Measurements from ENCODE around the gene PANK2. TPM values are rescaled to one million over a fixed set of nuclear protein-coding genes. Genes with fewer than 3 reads are reported as not detected.
"Not testable (repeated sequence)": the region's sequence is repeated elsewhere in the genome, so short reads cannot be mapped to it uniquely, and the experiment has no call there.

The PANK2 gene
- total RNA-seq (10 to 100 TPM; 39.6 to 46.2 TPM), polyA plus RNA-seq (10 to 100 TPM; 24.6 to 29.2 TPM)
- long read RNA-seq, donor 1, transcript PANK2-210 (1 exons, 661 nt), result major isoform, 27 of 32 reads
- long read RNA-seq, donor 1, partial matches to known transcripts, result 0 of 32 reads
- long read RNA-seq, donor 1, other reads (novel, unspliced or antisense), result 0 of 32 reads
- long read RNA-seq, donor 2, transcript PANK2-210 (1 exons, 661 nt), result major isoform, 13 of 15 reads
- long read RNA-seq, donor 2, partial matches to known transcripts, result 0 of 15 reads
- long read RNA-seq, donor 2, other reads (novel, unspliced or antisense), result 0 of 15 reads
- long read RNA-seq, donor 3, transcript PANK2-210 (1 exons, 661 nt), result major isoform, 10 of 20 reads
- long read RNA-seq, donor 3, partial matches to known transcripts, result 5 of 20 reads
- long read RNA-seq, donor 3, other reads (novel, unspliced or antisense), result 0 of 20 reads
- long read RNA-seq, donor 4, transcript PANK2-210 (1 exons, 661 nt), result major isoform, 18 of 22 reads
- long read RNA-seq, donor 4, partial matches to known transcripts, result 0 of 22 reads
- long read RNA-seq, donor 4, other reads (novel, unspliced or antisense), result 0 of 22 reads
- long read RNA-seq, donor 5, transcript PANK2-201 (7 exons, 2,280 nt), result minor isoform, 6 of 46 reads
- long read RNA-seq, donor 5, transcript PANK2-210 (1 exons, 661 nt), result major isoform, 35 of 46 reads
- long read RNA-seq, donor 5, partial matches to known transcripts, result 0 of 46 reads
- long read RNA-seq, donor 5, other reads (novel, unspliced or antisense), result 0 of 46 reads

- H3K27me3 ChIP-seq (ENCODE audit: control insufficient read depth in 3 of 3, insufficient read depth in 3 of 3, low read length in 2 of 3), result no peaks in the 10 kb centered on the region
- H3K4me1 ChIP-seq (ENCODE audit: control insufficient read depth in 5 of 5, insufficient read depth in 5 of 5, low read length in 5 of 5), result peaks cover 11 to 36% (median 15%) of the 10 kb centered on the region in 5 donors
- DNase-seq, result peak; percentile 100
- peak within 1 kb of the TSS; percentile 97 for H3K4me3 ChIP-seq
- ATAC-seq (ENCODE audit: insufficient read depth, low FRiP score), result peak; percentile 98
- H3K27ac ChIP-seq (ENCODE audit: low read depth in 1 of 2, low read length in 1 of 2), result peak within 1 kb of the TSS; percentile 95 to 98
- WGBS, 2 donors, result 0% methylated on average over 61 to 72 of the region's 72 CpGs
- no peaks in the 10 kb centered on the region for H3K9me3 ChIP-seq (ENCODE audit: control insufficient read depth in 4 of 4, insufficient read depth in 3 of 4, low read length in 3 of 4)
- peaks cover 0 to 7% (median 2%) of the 10 kb centered on the region in 4 donors for H3K36me3 ChIP-seq (ENCODE audit: control insufficient read depth in 4 of 4, insufficient read depth in 4 of 4, low read length in 4 of 4)
- peak; percentile 22 for TF ChIP-seq CTCF (IDR thresholded peaks at IDR 0.05; ENCODE audit: control extremely low read depth, extremely low read depth)
- peak within 1 kb of the TSS; percentile 43 to 87 for H3K9ac ChIP-seq (ENCODE audit: insufficient read depth in 1 of 2, low read length in 2 of 2)
Observed at GRCh38 chr20:3888622-3889488, at the start of gene PANK2. Gene PANK2 (plus strand): TSS chr20:3889387.

- DNase-seq; H3K36me3 ChIP-seq (ENCODE audit: control insufficient read depth in 4 of 4, insufficient read depth in 4 of 4, low read length in 4 of 4); H3K4me1 ChIP-seq (ENCODE audit: control insufficient read depth in 5 of 5, insufficient read depth in 5 of 5, low read length in 5 of 5); H3K9ac ChIP-seq (ENCODE audit: insufficient read depth in 1 of 2, low read length in 2 of 2); ATAC-seq (ENCODE audit: insufficient read depth, low FRiP score); H3K27me3 ChIP-seq (ENCODE audit: control insufficient read depth in 3 of 3, insufficient read depth in 3 of 3, low read length in 2 of 3); H3K9me3 ChIP-seq (ENCODE audit: control insufficient read depth in 4 of 4, insufficient read depth in 3 of 4, low read length in 3 of 4); H3K27ac ChIP-seq (ENCODE audit: low read depth in 1 of 2, low read length in 1 of 2); H3K4me3 ChIP-seq: not testable (repeated sequence)
- 93 to 97% methylated on average over 7 of the region's 7 CpGs for WGBS, 2 donors
Observed at GRCh38 chr20:3840201-3840600, 49.0 kb upstream of the PANK2 start.

GRCh38 chr20:3842348-3842930 lies 46.7 kb upstream of the PANK2 start:
- TF ChIP-seq CTCF (IDR thresholded peaks at IDR 0.05; ENCODE audit: control extremely low read depth, extremely low read depth), result no peak

More at GRCh38 chr20:3842348-3842930, 46.7 kb upstream of the PANK2 start:
- Histone ChIP-seq H3K27me3 (ENCODE audit: control insufficient read depth in 3 of 3, insufficient read depth in 3 of 3, low read length in 2 of 3) (no peaks in the 10 kb centered on the region), H3K4me1 (ENCODE audit: control insufficient read depth in 5 of 5, insufficient read depth in 5 of 5, low read length in 5 of 5) (peaks cover 0 to 6% (median 0%) of the 10 kb centered on the region in 5 donors), H3K27ac (ENCODE audit: low read depth in 1 of 2, low read length in 1 of 2) (no peak overlapping the region), H3K9me3 (ENCODE audit: control insufficient read depth in 4 of 4, insufficient read depth in 3 of 4, low read length in 3 of 4) (no peaks in the 10 kb centered on the region), H3K9ac (ENCODE audit: insufficient read depth in 1 of 2, low read length in 2 of 2) (no peak overlapping the region), H3K4me3 (no peak overlapping the region), H3K36me3 (ENCODE audit: control insufficient read depth in 4 of 4, insufficient read depth in 4 of 4, low read length in 4 of 4) (no peaks in the 10 kb centered on the region)
- no peak for DNase-seq
- ATAC-seq (ENCODE audit: insufficient read depth, low FRiP score), result no peak
- WGBS, 2 donors, result 68 to 70% methylated on average over 7 of the region's 7 CpGs
